Transverse colon (tissue), 4 donors: ENCODE measurements around the gene ZNF76. TPM values are rescaled to one million over a fixed set of nuclear protein-coding genes. Genes with fewer than 3 reads are reported as not detected.

Experiments
- DNase-seq: peaks from one replicate; pipeline ENCODE4 v3.0.0-alpha.2; 2019
- H3K27ac ChIP-seq, 4 donors: fragments of 200-600 bp; sonication (generic); 2 replicates each; pipeline ENCODE4 v1.5.1; 2016 to 2018; ENCODE audit warnings: inconsistent platforms in 4 of 4
- H3K27me3 ChIP-seq: fragments of 200-600 bp; sonication (generic); 2 replicates; pipeline ENCODE4 v1.5.1; 2017; ENCODE audit warnings: inconsistent platforms
- H3K36me3 ChIP-seq, 4 donors: fragments of 200-600 bp; sonication (generic); 2 replicates each; pipeline ENCODE4 v1.5.1; 2017 to 2019; ENCODE audit warnings: inconsistent platforms in 4 of 4
- H3K4me1 ChIP-seq, 4 donors: fragments of 200-600 bp; sonication (generic); 2 replicates each; pipeline ENCODE4 v1.5.1; 2017 to 2020; ENCODE audit warnings: inconsistent platforms in 4 of 4
- H3K4me3 ChIP-seq, 4 donors: fragments of 200-600 bp; sonication (generic); 1 replicate in 1 of 4; 2 replicates in 3 of 4; pipeline versions ENCODE4 v1.5.1 to v1.6.1; 2017 to 2019; ENCODE audit warnings: inconsistent platforms in 4 of 4
- H3K9me3 ChIP-seq, 2 donors: fragments of 200-600 bp; sonication (generic); 2 replicates each; pipeline ENCODE4 v1.5.1; 2017 to 2019; ENCODE audit warnings: inconsistent platforms in 2 of 2
- CTCF ChIP-seq, 5 experiments: fragments of 200-600 bp in 3 of 5; fragments of 450-650 bp in 2 of 5; sonication (generic) in 3 of 5; IDR thresholded peaks; 1 replicate in 2 of 5; 2 replicates in 3 of 5; pipeline ENCODE4 v1.5.1; 2016 to 2017; ENCODE audit warnings: antibody characterized with exemption in 5 of 5, inconsistent platforms in 3 of 5, mild to moderate bottlenecking in 2 of 5, moderate library complexity in 1 of 5
- EP300 ChIP-seq: sonication (generic); formaldehyde crosslinking; IDR thresholded peaks from one replicate; pipeline ENCODE4 v1.6.1; 2017; ENCODE audit warnings: antibody characterized with exemption, low read depth
- POLR2A ChIP-seq: fragments of 450-650 bp; IDR thresholded peaks from one replicate; pipeline ENCODE4 v1.6.1; 2016; ENCODE audit warnings: antibody characterized with exemption, mild to moderate bottlenecking, moderate library complexity
- POLR2AphosphoS5 ChIP-seq, 3 donors: sonication (generic); formaldehyde crosslinking; IDR thresholded peaks; one replicate each; pipeline ENCODE4 v1.6.1; 2016; ENCODE audit warnings: antibody characterized with exemption in 3 of 3
- WGBS, 2 donors: methylation state at CpG; one replicate each; pipeline ENCODE4 v1.1.5; 2018; ENCODE audit warnings: low coverage in 1 of 2; 5-methylcytosine and 5-hydroxymethylcytosine counted together
- in situ Hi-C, 4 donors: fragments of 200-750 bp; cut with MboI; loops; one replicate each; pipeline versions ENCODE4 v1.15.0 to v1.15.1; 2017; ENCODE audit warnings: low sequenced_read_pairs in 3 of 4, low pct_ligation_motif_present in 1 of 4, low pct_unique_long_range_greater_than_20kb in 1 of 4
- intact Hi-C: fragments of 100-400 bp; cut with DNase I; formaldehyde crosslinking; loops from one replicate; pipeline ENCODE4 v1.15.1; 2023; ENCODE audit warnings: low total_unique reads
- total RNA-seq, 4 donors: library from RNA; depleted of rRNA; stranded (reverse); fragments of >200 nt; gene quantifications; one replicate each; pipeline ENCODE4 v1.1.0, GENCODE V29; 2016

Gene ZNF76
- total RNA-seq, 4 donors from 2014 or later = 30.2 to 59.3 (median 35.1) TPM

GRCh38 chr6:35242906-35243305, 16.6 kb upstream of the ZNF76 start:
- intact Hi-C loops (loop anchor here (5.0 to 10.0 kb wide), 2 partner anchors 98 to 256 kb away; partner anchors contain the start of gene TCP11), in situ Hi-C loops (loop anchor here in 2 of 4 donors (10.0 to 25.0 kb wide), 2 partner anchors 98 to 256 kb away; partner anchors contain the start of gene TCP11 (in 1 of the 2))
- 98% methylated on average over 13 of the region's 13 CpGs; no CpG with 5 or more reads in 1 of the 2 donors for WGBS, 2 donors
- Histone ChIP-seq H3K9me3 (no peaks in the 10 kb centered on the region), H3K4me1 (peaks cover 0 to 7% (median 5%) of the 10 kb centered on the region in 4 donors), H3K27ac (no peak overlapping the region), H3K4me3 (no peak overlapping the region), H3K27me3 (no peaks in the 10 kb centered on the region), H3K36me3 (no peaks in the 10 kb centered on the region)
- no peak for DNase-seq
- TF ChIP-seq POLR2AphosphoS5 (IDR thresholded peaks at IDR 0.05) = no peak
- TF ChIP-seq EP300 = no peak
- no peak for TF ChIP-seq POLR2A
- no peak for TF ChIP-seq CTCF (IDR thresholded peaks at IDR 0.05)

DNA sequence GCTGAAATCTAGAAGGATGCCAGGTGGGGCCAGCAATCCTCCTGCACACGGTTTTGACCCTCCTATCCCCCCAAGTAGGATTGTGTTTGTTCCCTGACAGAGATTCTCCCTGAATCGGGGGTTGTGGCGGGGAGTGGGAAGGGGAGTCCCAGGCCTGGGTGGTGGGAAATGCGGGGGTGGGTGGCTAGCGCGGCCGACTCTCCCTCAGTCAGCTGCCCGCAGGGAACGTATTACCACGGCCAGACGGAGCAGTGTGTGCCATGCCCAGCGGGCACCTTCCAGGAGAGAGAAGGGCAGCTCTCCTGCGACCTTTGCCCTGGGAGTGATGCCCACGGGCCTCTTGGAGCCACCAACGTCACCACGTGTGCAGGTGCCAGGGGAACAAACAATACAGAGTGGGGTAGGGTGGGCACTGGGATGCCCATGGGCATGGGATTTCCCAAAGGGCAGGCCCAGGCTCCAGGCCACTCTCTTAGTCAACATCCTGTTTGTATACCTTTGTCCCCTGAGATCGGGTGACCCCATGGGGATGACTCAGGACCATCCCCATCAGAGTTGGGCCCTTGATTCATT, 16.1 kb upstream of the ZNF76 start:
- 79% methylated on average over 17 of the region's 17 CpGs; no CpG with 5 or more reads in 1 of the 2 donors for WGBS, 2 donors
- Histone ChIP-seq H3K36me3 (no peaks in the 10 kb centered on the region), H3K4me3 (no peak overlapping the region), H3K4me1 (peaks cover 0 to 7% (median 5%) of the 10 kb centered on the region in 4 donors), H3K27me3 (no peaks in the 10 kb centered on the region), H3K9me3 (no peaks in the 10 kb centered on the region), H3K27ac (no peak overlapping the region)
- DNase-seq = no peak
- TF ChIP-seq CTCF (IDR thresholded peaks at IDR 0.05) (no peak), EP300 (no peak), POLR2A (no peak), POLR2AphosphoS5 (IDR thresholded peaks at IDR 0.05) (no peak)
- in situ Hi-C loops = loop anchor here in 2 of 4 donors (10.0 to 25.0 kb wide), 2 partner anchors 99 to 256 kb away; partner anchors contain the start of gene TCP11 (in 1 of the 2)
- intact Hi-C loops = loop anchor here (5.0 to 10.0 kb wide), 2 partner anchors 99 to 256 kb away; partner anchors contain the start of gene TCP11

- intact Hi-C loops = loop anchor here (5.0 to 10.0 kb wide), 2 partner anchors 100 to 257 kb away; partner anchors contain the start of gene TCP11
- DNase-seq = no peak
- peaks cover 0 to 14% (median 2%) of the 10 kb centered on the region in 4 donors for H3K4me1 ChIP-seq
- H3K4me3 ChIP-seq = no peak overlapping the region
- H3K27ac ChIP-seq = no peak overlapping the region
- TF ChIP-seq EP300 (no peak), POLR2AphosphoS5 (IDR thresholded peaks at IDR 0.05) (no peak), CTCF (IDR thresholded peaks at IDR 0.05) (no peak), POLR2A (no peak)
- no peaks in the 10 kb centered on the region for H3K9me3 ChIP-seq
- in situ Hi-C loops = loop anchor here in 2 of 4 donors (10.0 to 25.0 kb wide), 2 partner anchors 100 to 257 kb away; partner anchors contain the start of gene TCP11 (in 1 of the 2)
- WGBS, 2 donors = 95 to 100% methylated on average over 1 to 7 of the region's 7 CpGs
- no peaks in the 10 kb centered on the region for H3K27me3 ChIP-seq
- H3K36me3 ChIP-seq = no peaks in the 10 kb centered on the region
Observed at GRCh38 chr6:35244551-35244950, 15.0 kb upstream of the ZNF76 start.

- no peak for DNase-seq
- Histone ChIP-seq H3K27me3 (no peaks in the 10 kb centered on the region), H3K4me1 (peaks cover 0 to 10% (median 2%) of the 10 kb centered on the region in 4 donors), H3K4me3 (no peak overlapping the region), H3K9me3 (no peaks in the 10 kb centered on the region), H3K27ac (no peak overlapping the region), H3K36me3 (no peaks in the 10 kb centered on the region)
- intact Hi-C loops (loop anchor here (10.0 kb wide), 1 partner anchor 103 kb away; the partner anchor contains the start of gene TCP11), in situ Hi-C loops (loop anchor here in 2 of 4 donors (10.0 to 25.0 kb wide), 2 partner anchors 103 to 260 kb away; partner anchors contain the start of gene TCP11 (in 1 of the 2))
- WGBS, 2 donors = 88% methylated on average over 2 of the region's 2 CpGs; no CpG with 5 or more reads in 1 of the 2 donors
- TF ChIP-seq CTCF (IDR thresholded peaks at IDR 0.05) (no peak), POLR2AphosphoS5 (IDR thresholded peaks at IDR 0.05) (no peak), EP300 (no peak), POLR2A (no peak)
Observed at GRCh38 chr6:35247642-35248231, 11.8 kb upstream of the ZNF76 start.
